ENCODE data around the gene PHF19.

GRCh38 chr9:120916588-120916987 lies 39.6 kb upstream of the PHF19 start:
- TF ChIP-seq CTCF (optimal IDR thresholded peaks at IDR 0.05 in 1 of 3, IDR thresholded peaks at IDR 0.05 in 1 of 3, conservative IDR thresholded peaks at IDR 0.05 in 1 of 3; ENCODE audit: extremely low read depth in 1 of 3, insufficient read depth in 2 of 3, low read length in 3 of 3) (peak in 2 of 3 experiments; percentile 7 to 55), EZH2 (IDR thresholded peaks at IDR 0.05; ENCODE audit: low read length) (no peak)
